ENCODE measurements around the gene SERP2.

SERP2 gene

DNA sequence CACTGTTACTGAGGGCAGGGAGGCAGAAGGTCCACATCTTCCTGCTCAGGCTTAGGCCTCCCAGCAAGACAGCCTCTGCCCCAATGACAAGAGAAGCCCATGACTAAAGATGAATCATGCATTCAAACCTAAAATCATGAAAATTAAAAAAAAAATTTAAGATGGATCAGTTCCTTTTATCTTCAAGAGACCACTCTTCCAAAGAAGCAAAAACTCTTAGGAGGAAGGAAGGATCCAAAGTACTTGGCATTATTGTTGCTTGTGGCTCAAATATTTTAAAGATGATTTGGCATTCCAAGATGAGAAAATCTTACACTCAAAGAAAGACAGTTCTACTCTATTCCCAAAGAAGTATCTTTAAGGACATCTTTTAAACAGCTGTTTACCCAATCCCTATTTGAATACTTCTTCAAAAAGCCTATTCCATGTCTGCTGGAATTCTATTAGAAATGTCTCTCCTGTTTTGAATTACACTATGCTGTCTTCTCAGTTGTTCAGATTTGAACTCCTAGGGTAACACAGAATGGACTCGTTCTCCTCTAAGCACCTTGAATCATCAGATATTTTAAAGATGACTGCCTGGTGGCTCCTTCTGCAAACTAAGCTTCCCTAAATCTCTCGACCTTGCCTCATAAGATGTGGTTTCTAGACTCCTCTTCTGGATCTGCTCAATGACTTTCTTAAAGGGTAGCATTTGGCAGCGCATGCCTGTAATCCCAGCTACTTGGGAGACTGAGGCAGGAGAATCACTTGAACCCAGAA is 7.0 kb downstream of the SERP2 start:
- Histone ChIP-seq H3K9me3 (no peaks in the 10 kb centered on the region), H3K36me3 (peaks cover 4% of the 10 kb centered on the region), H3K4me3 (ENCODE audit: low read depth, low read length) (no peak overlapping the region), H3K27me3 (no peaks in the 10 kb centered on the region), H3K4me1 (no peaks in the 10 kb centered on the region)
- DNase-seq, result no peak
- TF ChIP-seq, protein P1, sequence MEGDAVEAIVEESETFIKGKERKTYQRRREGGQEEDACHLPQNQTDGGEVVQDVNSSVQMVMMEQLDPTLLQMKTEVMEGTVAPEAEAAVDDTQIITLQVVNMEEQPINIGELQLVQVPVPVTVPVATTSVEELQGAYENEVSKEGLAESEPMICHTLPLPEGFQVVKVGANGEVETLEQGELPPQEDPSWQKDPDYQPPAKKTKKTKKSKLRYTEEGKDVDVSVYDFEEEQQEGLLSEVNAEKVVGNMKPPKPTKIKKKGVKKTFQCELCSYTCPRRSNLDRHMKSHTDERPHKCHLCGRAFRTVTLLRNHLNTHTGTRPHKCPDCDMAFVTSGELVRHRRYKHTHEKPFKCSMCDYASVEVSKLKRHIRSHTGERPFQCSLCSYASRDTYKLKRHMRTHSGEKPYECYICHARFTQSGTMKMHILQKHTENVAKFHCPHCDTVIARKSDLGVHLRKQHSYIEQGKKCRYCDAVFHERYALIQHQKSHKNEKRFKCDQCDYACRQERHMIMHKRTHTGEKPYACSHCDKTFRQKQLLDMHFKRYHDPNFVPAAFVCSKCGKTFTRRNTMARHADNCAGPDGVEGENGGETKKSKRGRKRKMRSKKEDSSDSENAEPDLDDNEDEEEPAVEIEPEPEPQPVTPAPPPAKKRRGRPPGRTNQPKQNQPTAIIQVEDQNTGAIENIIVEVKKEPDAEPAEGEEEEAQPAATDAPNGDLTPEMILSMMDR (IDR thresholded peaks at IDR 0.05; ENCODE audit: low read depth, low read length), result no peak

DNA sequence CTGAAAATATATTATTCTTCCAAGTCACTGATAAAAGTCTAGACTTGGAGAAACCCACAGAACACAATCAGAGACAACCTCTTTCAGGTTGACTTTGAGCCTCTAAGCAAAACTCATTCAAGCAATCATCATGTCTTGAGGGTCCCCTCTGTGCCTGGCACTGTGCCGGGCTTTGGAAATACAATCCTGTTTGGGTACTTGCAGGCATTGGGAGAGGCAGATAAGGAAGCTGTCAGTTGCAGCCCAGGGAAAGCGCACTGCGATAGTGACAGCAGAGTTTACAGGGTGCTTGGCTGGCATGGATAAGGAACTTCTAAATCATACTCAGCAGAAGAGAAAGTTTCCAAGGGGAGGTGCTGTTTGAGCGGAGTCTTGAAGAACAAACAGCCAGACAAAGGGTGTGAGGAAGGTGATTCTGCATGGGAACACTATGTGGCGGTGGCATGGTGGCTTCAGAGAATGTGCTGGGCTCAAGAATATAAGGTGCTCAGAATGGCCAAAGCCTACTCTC is 9.1 kb downstream of the SERP2 start:
- TF ChIP-seq, protein P1 (IDR thresholded peaks at IDR 0.05; ENCODE audit: low read depth, low read length), result no peak
- Histone ChIP-seq H3K9me3 (no peaks in the 10 kb centered on the region), H3K4me1 (peaks cover under 1% of the 10 kb centered on the region; the same call in 1 of the 2 replicates), H3K27me3 (no peaks in the 10 kb centered on the region), H3K36me3 (peaks cover 4% of the 10 kb centered on the region), H3K4me3 (ENCODE audit: low read depth, low read length) (no peak overlapping the region)
- DNase-seq, result no peak

DNA sequence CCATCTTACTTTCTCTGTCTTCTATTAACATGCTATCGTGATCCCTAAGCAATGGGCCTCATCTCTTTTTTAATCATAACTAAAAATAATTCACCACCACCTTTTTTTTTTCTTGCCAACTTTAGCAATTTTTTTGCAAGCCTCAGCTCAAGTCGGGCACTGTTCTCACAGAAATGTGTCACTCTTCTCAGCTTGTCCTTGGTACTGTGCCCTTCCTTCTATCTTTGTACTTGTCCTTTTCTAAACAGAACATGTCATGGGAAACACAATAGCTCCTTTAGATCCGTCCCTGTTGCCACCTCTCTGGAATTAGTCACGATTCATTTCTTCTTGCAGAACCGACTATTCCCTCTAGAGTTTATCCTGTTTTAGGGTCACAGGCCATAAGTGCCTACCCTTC is 10.3 kb downstream of the SERP2 start:
- no peak for DNase-seq
- no peaks in the 10 kb centered on the region for H3K27me3 ChIP-seq
- no peaks in the 10 kb centered on the region for H3K9me3 ChIP-seq
- TF ChIP-seq, protein P1 (IDR thresholded peaks at IDR 0.05; ENCODE audit: low read depth, low read length), result no peak
- peaks cover 8% of the 10 kb centered on the region for H3K4me1 ChIP-seq
- no peak overlapping the region for H3K4me3 ChIP-seq (ENCODE audit: low read depth, low read length)
- peaks cover 4% of the 10 kb centered on the region for H3K36me3 ChIP-seq

DNA sequence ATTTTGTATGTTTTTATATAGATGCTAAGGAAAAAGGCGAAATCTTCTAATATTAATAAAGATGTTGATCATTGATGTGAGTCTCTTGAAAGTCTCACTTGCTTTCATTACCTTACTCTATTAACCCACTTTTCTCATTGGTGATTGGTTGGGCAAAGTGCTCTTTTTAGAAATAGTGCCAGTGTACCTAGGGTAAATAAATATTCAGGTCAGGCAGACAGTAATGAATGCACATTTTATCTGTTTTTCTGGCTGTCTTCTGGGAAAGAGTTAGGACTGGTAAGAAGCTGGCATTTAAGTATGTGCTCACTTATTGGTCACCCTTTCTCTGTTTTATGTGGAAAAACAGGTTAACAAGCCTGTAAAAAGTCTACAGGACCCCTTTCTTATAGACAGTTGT is 11.2 kb downstream of the SERP2 start:
- Histone ChIP-seq H3K4me3 (ENCODE audit: low read depth, low read length) (no peak overlapping the region), H3K4me1 (peaks cover 9% of the 10 kb centered on the region), H3K27me3 (no peaks in the 10 kb centered on the region), H3K9me3 (no peaks in the 10 kb centered on the region), H3K36me3 (peaks cover 4% of the 10 kb centered on the region)
- DNase-seq, result no peak
- TF ChIP-seq, protein P1 (IDR thresholded peaks at IDR 0.05; ENCODE audit: low read depth, low read length), result no peak

DNA sequence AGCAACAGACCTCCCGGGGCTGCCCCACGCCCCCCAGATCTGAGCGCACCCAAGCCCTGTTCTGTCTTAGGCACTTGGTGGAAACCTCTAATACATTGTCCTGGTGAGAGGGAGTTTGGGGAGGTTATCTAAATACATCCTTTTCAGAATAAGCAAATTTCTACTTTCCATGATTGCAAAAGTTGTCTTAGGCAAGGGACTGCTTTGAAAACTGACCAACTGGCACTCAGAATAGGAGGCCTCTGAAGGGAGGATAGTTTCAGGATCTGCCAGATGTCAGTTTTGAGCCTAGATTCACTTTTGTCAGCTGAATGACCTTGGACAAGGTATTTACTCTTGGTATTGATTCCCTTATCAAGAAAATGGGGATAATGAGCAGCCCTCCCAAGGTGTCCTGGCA is 11.8 kb downstream of the SERP2 start:
- no peak for DNase-seq
- Histone ChIP-seq H3K4me1 (peaks cover 9% of the 10 kb centered on the region), H3K9me3 (no peaks in the 10 kb centered on the region), H3K4me3 (ENCODE audit: low read depth, low read length) (no peak overlapping the region), H3K36me3 (no peaks in the 10 kb centered on the region), H3K27me3 (no peaks in the 10 kb centered on the region)
- TF ChIP-seq, protein P1 (IDR thresholded peaks at IDR 0.05; ENCODE audit: low read depth, low read length), result no peak

DNA sequence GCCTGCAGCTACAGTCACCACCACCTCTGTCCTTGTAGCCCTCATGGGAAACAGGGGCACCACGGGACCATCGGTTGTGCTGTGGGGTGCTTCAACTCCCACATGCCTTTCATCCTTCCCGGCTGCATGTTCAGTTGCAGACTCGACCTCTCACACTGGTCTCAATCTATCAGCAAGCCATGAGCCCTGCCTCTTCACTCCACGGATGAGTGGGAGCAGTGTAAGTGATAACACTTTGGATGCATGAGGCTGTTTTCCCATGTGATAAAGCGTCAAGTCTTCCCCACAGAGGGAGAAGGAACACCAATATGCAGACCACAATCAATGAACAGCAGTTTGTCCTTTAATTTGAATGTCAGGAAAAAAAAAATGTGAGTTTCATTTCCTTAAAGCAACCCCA is 12.2 kb downstream of the SERP2 start:
- no peak overlapping the region for H3K4me3 ChIP-seq (ENCODE audit: low read depth, low read length)
- no peak for DNase-seq
- TF ChIP-seq, protein P1 (IDR thresholded peaks at IDR 0.05; ENCODE audit: low read depth, low read length), result no peak
- no peaks in the 10 kb centered on the region for H3K36me3 ChIP-seq
- H3K4me1 ChIP-seq, result peaks cover 9% of the 10 kb centered on the region
- H3K27me3 ChIP-seq, result no peaks in the 10 kb centered on the region
- H3K9me3 ChIP-seq, result no peaks in the 10 kb centered on the region
